Right renal pelvis (tissue), 4 donors: Measurements from ENCODE around the gene CHRM4. TPM values are rescaled to one million over a fixed set of nuclear protein-coding genes. Genes with fewer than 3 reads are reported as not detected.
"Not testable (repeated sequence)": the region's sequence is repeated elsewhere in the genome, so short reads cannot be mapped to it uniquely, and the experiment has no call there.

Experiments
- DNase-seq, 4 donors: peaks; one replicate each; pipeline ENCODE4 v3.0.0-alpha.2; 2013; ENCODE audit warnings: low read depth in 4 of 4, low spot score in 3 of 4, missing footprints in 1 of 4
- polyA plus RNA-seq, 4 donors: library from polyadenylated mRNA; unstranded; fragments of 120-200 nt; gene quantifications; one replicate each; pipeline ENCODE4 v1.2.1, GENCODE V29; 2013; ENCODE audit not compliant: insufficient read length in 4 of 4

The CHRM4 gene
- polyA plus RNA-seq, 4 donors = 0.22 to 0.34 (median 0.27) TPM

DNA sequence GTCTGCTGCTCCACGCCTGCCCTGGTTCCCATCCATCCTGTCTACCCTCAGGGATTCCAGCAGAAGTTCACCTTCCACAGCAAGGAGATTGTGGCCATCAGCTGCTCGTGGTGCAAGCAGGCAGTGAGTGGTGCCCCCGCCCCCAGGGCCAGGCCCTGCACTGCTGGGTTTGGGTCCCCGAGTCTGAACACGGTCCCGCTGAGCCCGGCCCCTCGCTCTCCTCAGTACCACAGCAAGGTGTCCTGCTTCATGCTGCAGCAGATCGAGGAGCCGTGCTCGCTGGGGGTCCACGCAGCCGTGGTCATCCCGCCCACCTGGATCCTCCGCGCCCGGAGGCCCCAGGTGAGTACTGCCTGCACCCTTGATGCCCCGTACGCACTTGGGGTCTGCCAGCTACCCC lies 20.3 kb downstream of the CHRM4 start:
- DNase-seq = not testable (repeated sequence)

GRCh38 chr11:46370253-46370652 lies 21.3 kb downstream of the CHRM4 start:
- no peak for DNase-seq

- no peak for DNase-seq
Observed at GRCh38 chr11:46369458-46370152, 22.0 kb downstream of the CHRM4 start.

DNA sequence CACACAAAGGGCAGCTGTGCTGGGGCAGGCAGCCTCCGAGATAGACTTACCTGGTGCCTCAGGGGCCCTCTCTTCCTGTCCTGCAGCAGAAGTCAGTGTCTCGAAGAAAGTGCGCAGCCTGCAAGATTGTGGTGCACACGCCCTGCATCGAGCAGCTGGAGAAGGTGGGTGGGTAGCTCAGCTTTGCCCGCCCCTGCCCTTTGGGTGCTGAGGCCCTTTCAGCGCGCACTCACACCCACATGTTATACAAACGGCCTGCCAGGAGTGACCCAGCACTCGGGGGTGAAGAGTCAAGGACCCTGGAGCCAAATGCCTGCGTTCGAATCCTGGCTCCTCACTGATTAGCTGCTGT lies 23.7 kb downstream of the CHRM4 start:
- DNase-seq = no peak

DNA sequence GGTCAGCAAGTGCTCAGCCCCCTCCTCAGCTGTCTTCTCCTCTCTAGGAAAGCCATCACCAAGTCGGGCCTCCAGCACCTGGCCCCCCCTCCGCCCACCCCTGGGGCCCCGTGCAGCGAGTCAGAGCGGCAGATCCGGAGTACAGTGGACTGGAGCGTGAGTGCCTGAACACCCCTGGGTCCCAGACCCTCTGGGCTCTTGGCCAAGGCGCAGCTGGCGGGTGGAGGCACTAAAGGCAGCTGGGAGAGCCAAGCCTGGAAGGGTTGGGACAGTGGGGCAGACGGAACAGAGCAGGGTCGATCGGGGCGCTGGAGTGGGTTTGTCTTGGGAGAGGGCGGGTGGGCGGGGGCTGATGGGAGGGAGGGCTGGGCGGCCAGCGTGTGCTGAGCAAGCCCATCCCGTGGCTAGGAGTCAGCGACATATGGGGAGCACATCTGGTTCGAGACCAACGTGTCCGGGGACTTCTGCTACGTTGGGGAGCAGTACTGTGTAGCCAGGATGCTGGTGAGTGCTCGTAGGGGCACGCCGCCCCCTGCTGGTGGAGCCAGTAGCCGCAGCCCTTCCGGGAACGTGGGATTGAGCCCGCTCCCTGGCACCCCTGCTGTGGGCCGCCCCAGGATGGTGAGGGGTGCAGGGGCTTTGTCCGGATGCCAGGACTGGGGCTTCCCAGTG lies 24.2 kb downstream of the CHRM4 start:
- DNase-seq = no peak

- DNase-seq = no peak
Observed at GRCh38 chr11:46366661-46367161, 24.9 kb downstream of the CHRM4 start.

DNA sequence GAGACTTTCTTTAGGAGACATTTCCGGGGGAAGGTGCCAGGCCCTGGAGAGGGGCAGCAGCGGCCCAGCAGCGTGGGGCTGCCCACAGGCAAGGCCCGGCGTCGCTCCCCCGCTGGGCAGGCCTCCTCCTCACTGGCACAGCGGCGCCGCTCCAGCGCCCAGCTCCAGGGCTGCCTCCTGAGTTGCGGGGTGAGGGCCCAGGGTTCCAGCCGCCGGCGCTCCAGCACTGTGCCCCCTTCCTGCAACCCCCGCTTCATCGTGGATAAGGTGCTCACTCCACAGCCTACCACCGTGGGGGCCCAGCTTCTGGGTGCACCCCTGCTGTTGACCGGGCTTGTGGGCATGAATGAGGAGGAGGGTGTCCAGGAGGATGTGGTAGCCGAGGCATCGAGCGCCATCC lies 25.3 kb downstream of the CHRM4 start:
- no peak for DNase-seq

- DNase-seq = no peak
Observed at GRCh38 chr11:46364791-46365190, 26.8 kb downstream of the CHRM4 start.

DNA sequence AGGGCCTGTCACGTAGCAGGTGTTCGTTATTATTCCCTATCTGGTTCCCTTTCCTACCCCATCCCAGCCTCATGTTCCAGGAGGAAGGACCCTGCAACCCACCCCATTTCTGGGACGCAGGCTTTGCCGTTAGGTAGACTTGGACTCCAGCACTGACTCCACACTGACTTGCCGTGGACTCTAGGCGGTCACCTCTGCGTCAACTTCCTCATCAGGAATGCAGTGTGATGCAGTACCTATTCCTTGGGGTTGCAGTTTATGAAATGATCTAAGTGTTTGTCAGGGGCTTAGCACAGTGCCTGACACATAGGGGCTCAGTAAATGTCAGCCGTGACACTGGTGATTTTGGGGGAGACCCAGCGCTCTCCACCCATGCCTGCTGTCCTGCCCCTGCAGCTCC lies 27.5 kb downstream of the CHRM4 start:
- no peak for DNase-seq

DNA sequence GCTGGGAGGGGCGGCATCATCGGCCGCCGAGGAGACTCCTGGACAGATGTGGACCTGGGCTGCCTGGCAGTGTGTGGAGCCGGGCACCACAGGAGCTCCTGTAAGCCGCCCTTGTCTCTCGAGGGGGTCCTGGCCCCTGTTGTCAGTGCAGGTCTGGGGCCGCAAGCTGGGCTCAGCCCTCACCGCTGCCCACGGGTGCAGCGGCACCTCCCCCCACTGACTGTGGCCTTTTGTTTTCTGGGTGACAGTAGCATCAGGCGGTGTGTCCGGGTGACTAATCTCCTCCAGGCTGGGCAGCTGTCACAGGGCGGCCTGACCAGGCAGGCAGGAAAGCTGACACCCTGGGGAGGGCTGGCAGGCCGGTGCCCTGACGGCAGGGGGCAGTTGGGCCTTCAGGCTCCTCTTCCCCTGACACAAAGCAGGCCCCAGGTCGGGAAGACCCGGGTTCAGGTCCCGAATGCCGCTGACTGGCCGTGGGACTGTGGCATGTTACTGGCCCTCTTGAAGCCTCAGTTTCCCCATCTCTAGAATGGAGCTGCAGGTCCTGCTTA lies 28.0 kb downstream of the CHRM4 start:
- no peak for DNase-seq

DNA sequence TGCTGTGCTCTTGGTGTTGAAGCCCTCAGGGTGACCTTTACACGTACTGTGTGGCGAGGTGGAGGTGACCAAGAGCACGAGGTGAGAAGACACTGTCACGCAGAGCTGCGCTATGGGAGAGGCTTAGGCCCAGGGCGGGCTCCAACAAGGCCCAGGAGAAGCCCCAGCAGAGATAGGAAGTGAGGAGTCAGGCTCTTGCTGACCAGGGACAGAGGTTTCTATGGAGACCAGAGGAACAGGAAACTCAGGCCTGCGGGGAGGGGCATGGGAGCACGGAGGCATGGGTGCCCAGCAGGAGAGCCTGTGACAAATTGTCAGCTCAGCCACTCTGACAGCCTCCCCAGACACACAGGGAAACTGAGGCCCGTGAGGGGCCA lies 28.6 kb downstream of the CHRM4 start:
- DNase-seq = no peak

GRCh38 chr11:46362156-46363030 lies 29.2 kb downstream of the CHRM4 start:
- DNase-seq = no peak

DNA sequence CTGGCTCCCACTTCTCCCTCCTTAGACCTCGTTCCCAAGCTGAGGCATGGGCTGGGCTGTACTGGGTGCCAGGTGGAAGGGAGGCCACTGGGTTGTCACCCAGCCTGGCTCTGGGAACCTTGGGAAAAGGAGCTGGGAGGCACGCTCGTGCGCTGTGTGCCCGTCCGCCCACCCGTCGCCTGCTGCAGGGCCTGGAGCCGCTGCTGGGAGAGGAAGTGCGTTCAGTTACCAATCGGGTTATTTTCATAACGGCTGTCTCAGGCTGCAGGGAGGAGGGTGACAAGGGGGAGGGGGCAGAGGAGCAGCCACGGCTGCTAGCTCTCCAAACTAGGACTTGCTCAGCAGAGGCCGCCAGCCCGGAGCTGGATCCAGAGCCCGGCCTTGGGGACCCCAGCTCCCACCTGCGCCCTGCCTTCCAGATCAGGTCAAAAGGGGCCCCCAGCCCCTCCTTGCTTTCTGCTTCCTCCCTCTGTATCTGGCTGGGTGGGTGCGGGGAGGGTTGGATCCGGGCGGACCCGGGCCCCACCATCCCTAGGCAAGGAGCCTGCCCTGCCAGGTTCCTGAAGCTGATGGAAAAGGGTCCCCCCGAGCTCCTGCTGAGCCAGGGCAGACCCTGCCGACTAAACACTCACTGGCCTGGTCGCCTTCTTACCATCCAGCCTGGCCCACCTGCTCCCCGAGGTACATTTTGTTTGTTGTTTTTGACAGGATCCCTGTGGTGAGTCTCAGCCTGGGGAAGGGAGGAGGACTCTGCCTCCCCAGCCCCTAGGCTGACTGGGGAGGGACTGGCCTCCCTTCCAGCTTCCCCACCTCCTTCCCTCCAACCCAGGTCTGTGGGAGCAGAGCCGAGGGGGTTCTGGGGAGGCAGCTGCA lies 30.1 kb downstream of the CHRM4 start:
- DNase-seq = no peak

GRCh38 chr11:46360878-46361277 lies 30.7 kb downstream of the CHRM4 start:
- no peak for DNase-seq

DNA sequence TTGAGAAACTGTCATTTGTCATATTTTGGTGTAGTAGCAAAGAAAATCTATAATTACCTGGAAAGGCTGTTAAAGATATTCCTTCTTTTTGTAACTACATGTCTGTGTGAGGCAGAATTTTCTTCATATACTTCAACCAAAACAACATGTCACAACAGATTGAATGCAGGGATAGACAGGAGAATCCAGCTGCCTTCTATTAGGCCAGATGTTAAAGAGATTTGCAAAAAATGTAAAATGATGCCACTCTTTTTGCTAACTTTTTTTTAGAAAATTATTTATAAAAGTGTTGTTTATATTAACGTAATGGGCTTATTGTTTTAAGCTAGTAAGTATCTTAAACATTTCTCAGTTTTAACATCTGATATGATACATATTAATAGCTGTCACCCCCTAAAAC lies 31.6 kb downstream of the CHRM4 start:
- DNase-seq = no peak

DNA sequence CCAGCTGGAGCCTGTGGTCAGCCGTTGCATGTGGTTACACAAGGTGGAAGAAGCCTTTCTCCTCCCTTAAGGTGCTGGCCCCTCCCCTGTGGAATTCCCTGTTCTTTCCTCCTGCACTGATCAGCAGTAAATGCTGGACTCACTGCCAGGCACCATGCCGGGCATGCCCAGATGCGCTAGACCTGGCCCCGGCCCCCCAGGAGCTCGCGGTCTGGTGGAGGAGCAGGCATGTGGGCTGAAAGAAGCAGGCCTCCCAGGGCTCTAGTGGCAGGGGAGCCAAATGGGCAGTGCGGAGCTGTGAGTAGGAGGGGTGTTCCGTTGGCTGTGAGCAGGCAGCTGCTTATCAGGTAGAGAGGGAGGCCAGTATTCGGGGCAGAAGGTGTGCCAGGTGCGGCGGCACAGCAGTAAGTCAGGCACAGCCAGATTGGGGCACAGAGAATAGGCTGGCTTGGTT lies 34.1 kb downstream of the CHRM4 start:
- no peak for DNase-seq

DNA sequence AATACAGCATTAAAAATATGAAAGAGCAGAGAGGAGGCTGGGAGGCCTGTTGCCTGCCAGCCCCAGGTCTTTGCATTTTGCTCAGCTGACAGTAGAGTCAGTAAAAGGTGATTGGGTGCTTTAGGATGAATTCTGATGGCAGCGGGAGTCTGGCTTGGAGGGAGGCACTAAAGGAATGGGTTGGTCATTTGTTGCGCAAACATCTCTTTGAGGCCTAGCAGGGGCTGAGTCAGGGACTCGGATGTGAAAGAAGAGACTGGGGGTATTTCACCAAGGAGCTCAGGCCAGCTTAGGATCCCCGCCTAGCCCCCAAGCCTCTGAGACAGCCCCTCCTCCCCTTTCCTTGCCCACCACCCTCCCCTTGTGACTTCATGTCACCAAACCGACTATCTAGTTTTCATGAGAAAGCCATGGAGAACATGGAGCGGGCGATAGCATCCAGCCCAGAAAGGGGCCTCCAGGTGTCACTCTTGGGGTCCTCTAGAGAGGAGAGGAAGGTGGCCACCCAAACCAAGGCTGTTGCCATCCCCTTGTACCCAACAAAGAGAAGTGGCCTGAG lies 34.6 kb downstream of the CHRM4 start:
- DNase-seq = no peak

DNA sequence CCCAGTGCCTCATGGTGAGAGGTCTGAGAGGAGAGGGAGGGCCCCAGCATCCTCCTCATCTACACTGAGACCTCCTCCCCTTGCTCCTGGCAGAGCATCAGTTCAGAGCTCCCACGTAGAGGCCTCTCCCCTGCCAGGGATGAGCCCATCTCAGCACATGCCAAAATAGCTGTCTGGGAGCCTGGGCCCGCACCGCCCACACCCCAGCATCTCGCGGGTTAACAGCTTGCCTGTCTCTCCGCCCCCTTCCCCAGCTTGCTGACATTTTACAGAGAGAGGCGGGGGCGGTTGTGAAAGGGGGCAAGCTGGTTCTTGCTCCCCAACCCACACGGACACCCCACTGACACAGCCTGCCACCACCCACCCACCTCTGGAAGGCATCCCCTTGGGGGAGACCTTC lies 37.9 kb downstream of the CHRM4 start:
- no peak for DNase-seq

- no peak for DNase-seq
Observed at GRCh38 chr11:46352063-46352841, 39.3 kb downstream of the CHRM4 start.
